Fibroblast of skin of abdomen (primary cell): Measurements from ENCODE around the gene CCDC85C.

Source experiments
- DNase-seq: peaks from one replicate; pipeline ENCODE4 v3.0.0-alpha.2; 2013

CCDC85C gene

DNA sequence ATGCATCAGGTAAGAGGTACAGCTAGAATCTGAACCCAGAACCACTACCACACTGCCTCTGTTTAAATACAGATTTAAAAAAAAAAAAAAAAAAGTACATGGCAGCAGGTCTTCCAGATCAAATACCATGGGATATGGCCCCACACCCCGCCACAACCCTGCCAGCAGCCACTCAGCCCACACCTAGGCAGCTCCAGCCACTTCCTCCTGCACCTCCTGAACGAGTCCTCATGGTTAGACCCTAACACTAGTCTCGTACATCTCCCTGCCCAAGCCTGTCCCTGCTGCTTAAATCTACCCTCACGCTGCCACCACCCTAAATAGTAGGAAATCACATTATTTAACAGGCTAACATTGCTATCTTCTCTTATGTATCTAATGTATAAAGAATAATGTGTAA is 135.9 kb downstream of the CCDC85C start:
- no peak for DNase-seq

GRCh38 chr14:99467336-99468078 is 136.5 kb downstream of the CCDC85C start:
- no peak for DNase-seq

DNA sequence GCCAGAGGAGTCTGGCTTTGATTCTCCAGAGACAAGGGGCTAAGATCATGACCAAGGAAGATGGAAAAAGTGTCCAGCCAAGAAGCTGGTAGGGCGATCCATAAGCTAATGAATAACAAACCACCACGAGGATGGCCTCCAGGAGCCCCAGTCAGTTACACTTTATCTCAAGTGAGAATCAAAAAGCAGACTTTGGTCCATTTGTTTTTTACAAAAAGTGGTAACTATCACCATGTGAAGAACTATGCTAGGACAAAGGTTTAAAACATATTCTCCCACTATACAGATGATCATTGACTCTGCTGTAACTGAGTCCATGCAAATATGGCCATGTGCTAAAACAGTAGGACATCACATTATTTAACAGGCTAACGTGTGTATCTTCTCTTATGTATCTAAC is 137.2 kb downstream of the CCDC85C start:
- DNase-seq, result no peak

DNA sequence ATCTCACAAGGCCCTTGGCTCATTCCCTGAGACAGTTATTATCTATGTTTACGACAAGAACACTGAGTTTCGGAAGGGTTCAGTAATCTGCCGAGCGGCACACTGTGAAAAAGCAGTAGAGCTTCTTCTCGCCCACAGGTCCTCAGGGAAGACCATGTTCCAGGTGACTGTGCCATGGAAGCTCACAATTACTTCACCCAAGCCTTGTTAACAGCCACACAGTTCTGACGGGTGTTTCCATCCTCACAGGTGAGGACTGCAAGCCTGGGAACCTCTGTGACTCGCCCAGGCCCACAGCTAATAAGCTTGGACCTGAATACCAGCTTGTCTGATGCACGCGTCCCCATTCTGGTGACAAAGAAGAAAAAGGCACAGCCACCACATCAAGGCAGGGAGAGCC is 138.7 kb downstream of the CCDC85C start:
- DNase-seq, result no peak

DNA sequence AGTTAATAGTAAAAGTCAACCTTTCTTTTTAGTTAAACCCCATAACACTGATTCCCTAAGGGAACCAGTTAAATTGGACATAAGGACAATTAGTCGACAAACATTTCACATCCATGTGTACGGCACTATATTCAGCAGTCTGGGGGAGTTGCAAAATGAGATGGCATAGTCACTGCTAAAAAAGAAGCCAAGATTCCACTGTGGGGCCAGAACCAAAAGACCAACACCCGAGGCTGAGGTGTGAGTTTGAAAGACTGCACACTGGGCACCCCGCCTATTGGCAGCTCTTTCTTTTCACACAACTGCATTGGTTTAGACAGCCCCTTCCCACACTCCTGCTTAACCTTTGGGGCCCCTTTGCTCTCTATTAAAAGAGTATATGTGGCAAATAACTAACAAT is 140.0 kb downstream of the CCDC85C start:
- DNase-seq, result no peak

GRCh38 chr14:99462210-99462609 is 141.8 kb downstream of the CCDC85C start:
- no peak for DNase-seq

- no peak for DNase-seq
These were observed 142.5 kb downstream of the CCDC85C start for GRCh38 chr14:99461411-99462085.

GRCh38 chr14:99460793-99461192 is 143.2 kb downstream of the CCDC85C start:
- no peak for DNase-seq

- peak; percentile 13 for DNase-seq
These were observed 144.4 kb downstream of the CCDC85C start for GRCh38 chr14:99459481-99460100.

- no peak for DNase-seq
These were observed 149.8 kb downstream of the CCDC85C start for GRCh38 chr14:99454246-99454645.

DNA sequence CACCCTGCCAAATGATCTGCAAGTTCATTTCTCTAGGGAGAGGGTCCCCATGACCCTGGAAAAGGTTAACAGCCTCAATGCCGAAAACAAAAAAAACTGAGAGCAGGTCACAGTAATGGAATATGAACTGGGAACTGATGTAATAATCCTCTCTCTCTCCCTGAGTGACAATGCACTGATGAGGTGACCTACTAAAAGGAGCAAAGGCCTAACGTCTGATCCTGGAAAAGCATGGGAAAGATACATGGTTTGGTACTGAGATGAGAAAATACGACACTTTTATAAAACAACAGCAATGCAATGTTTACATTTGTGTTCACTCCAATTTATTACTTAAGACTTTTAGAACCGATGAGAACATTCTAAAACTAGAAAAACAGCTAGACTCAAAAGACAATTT is 151.0 kb downstream of the CCDC85C start:
- DNase-seq, result no peak

DNA sequence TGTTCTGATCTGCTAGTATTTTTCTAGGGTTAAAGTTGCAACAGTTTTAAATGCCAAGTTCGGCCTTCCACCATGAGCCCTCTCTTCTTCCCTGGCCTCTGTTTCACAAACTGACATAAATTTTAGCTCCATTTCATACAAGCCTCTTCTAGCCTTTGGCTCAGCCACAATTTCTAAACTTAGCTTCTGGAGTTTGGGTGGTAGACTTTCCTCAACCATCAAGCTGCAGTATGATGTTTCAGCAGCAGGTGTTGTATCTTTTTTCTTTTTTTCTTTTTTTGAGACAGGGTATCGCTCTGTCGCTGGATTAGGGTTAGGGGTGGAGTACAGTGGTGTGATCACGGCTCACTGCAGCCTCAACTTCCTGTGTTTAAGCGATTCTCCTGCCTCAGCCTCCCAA is 152.8 kb downstream of the CCDC85C start:
- no peak for DNase-seq

DNA sequence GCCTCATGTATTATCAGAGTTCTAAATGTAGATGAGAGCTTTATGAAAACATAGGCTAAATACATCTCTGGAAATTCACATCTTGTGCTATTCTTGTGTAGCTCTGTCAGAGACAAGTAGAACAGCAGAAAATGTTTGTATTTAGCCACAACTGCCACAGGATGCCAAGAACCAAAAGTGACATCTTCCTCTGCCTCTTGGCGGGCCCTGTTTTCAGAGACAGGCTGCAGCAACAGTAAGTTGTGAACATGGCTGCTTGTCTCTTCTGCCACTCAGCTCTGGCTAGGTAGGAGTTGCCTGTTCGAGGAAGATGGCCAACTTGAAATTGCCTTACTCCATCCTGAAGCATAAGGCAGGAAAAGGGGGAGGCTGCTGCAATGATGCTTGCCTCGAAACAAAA is 153.7 kb downstream of the CCDC85C start:
- DNase-seq, result no peak
